Measurements from ENCODE around the gene UCHL5. TPM values are rescaled to one million over a fixed set of nuclear protein-coding genes. Genes with fewer than 3 reads are reported as not detected.

UCHL5 gene
- total RNA-seq, 2 experiments from 2014 or later: 28.6 to 82.5 TPM

GRCh38 chr1:193042766-193043691 is 16.1 kb downstream of the UCHL5 start:
- no peak for DNase-seq (ENCODE audit: low spot score)
- no peaks in the 10 kb centered on the region for H3K9me3 ChIP-seq (ENCODE audit: low read length)
- intact Hi-C loops (cut with micrococcal nuclease; ENCODE audit: unreplicated experiment): no loop called here
- no peak overlapping the region for H2AFZ ChIP-seq (ENCODE audit: low read length)
- ChIA-PET POLR2A (interaction anchor here (0.6 to 1.4 kb wide), 4 partner anchors 9 to 37 kb away, joined by 3 to 5 read pairs (median 4); no protein-coding TSS in a partner anchor), CTCF (ENCODE audit: unreplicated experiment) (no interaction called here)
- no peak overlapping the region for H3K4me3 ChIP-seq (ENCODE audit: low read depth, low read length, poor library complexity, severe bottlenecking)
- no peaks in the 10 kb centered on the region for H3K9me2 ChIP-seq (ENCODE audit: insufficient read depth, low read length)
- TF ChIP-seq, protein P1, sequence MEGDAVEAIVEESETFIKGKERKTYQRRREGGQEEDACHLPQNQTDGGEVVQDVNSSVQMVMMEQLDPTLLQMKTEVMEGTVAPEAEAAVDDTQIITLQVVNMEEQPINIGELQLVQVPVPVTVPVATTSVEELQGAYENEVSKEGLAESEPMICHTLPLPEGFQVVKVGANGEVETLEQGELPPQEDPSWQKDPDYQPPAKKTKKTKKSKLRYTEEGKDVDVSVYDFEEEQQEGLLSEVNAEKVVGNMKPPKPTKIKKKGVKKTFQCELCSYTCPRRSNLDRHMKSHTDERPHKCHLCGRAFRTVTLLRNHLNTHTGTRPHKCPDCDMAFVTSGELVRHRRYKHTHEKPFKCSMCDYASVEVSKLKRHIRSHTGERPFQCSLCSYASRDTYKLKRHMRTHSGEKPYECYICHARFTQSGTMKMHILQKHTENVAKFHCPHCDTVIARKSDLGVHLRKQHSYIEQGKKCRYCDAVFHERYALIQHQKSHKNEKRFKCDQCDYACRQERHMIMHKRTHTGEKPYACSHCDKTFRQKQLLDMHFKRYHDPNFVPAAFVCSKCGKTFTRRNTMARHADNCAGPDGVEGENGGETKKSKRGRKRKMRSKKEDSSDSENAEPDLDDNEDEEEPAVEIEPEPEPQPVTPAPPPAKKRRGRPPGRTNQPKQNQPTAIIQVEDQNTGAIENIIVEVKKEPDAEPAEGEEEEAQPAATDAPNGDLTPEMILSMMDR (conservative IDR thresholded peaks at IDR 0.05; ENCODE audit: low read length): no peak
- no peak for TF ChIP-seq EZH2phosphoT487 (IDR thresholded peaks at IDR 0.05; ENCODE audit: borderline replicate concordance, low read depth, low read length)
- BruUV-seq (replicated peaks): no TSS peak
- peaks cover 26% of the 10 kb centered on the region; the same call in 1 of the 2 replicates for H3K79me2 ChIP-seq (ENCODE audit: insufficient read depth, low read depth, low read length)
- H3K4me1 ChIP-seq (ENCODE audit: insufficient read depth, low read length, poor library complexity, severe bottlenecking): no peaks in the 10 kb centered on the region
- H3K36me3 ChIP-seq (ENCODE audit: insufficient read depth, low read length): peaks cover 79% of the 10 kb centered on the region
- H3K4me2 ChIP-seq (ENCODE audit: low read length): no peak overlapping the region
- no peak overlapping the region for H3K27ac ChIP-seq (ENCODE audit: low read depth, low read length, poor library complexity, severe bottlenecking)
- H4K20me1 ChIP-seq (ENCODE audit: insufficient read depth, low read length): no peaks in the 10 kb centered on the region

- no peak for DNase-seq (ENCODE audit: low spot score)
- TF ChIP-seq, protein P1 (conservative IDR thresholded peaks at IDR 0.05; ENCODE audit: low read length): no peak
- no peak for TF ChIP-seq EZH2phosphoT487 (IDR thresholded peaks at IDR 0.05; ENCODE audit: borderline replicate concordance, low read depth, low read length)
- Histone ChIP-seq H3K4me2 (ENCODE audit: low read length) (no peak overlapping the region), H3K4me1 (ENCODE audit: insufficient read depth, low read length, poor library complexity, severe bottlenecking) (no peaks in the 10 kb centered on the region), H3K36me3 (ENCODE audit: insufficient read depth, low read length) (peaks cover 64% of the 10 kb centered on the region), H3K4me3 (ENCODE audit: low read depth, low read length, poor library complexity, severe bottlenecking) (no peak overlapping the region), H2AFZ (ENCODE audit: low read length) (no peak overlapping the region), H4K20me1 (ENCODE audit: insufficient read depth, low read length) (peaks cover 7% of the 10 kb centered on the region; the same call in 1 of the 2 replicates), H3K27ac (ENCODE audit: low read depth, low read length, poor library complexity, severe bottlenecking) (no peak overlapping the region), H3K9me2 (ENCODE audit: insufficient read depth, low read length) (no peaks in the 10 kb centered on the region), H3K79me2 (ENCODE audit: insufficient read depth, low read depth, low read length) (peaks cover 44% of the 10 kb centered on the region), H3K9me3 (ENCODE audit: low read length) (peaks cover 7% of the 10 kb centered on the region; the same call in 1 of the 2 replicates)
- CTCF ChIA-PET (ENCODE audit: unreplicated experiment): no interaction called here
- intact Hi-C loops (cut with micrococcal nuclease; ENCODE audit: unreplicated experiment): no loop called here
- no TSS peak for BruUV-seq (replicated peaks)
- POLR2A ChIA-PET: interaction anchor here (1.0 to 2.2 kb wide), 5 partner anchors 10 to 44 kb away, joined by 3 to 10 read pairs (median 4); partner anchors contain the start of gene UCHL5
Measured at GRCh38 chr1:193040011-193040410, 19.1 kb downstream of the UCHL5 start.
